Stimulated activated CD4-positive, alpha-beta T cell treated with anti-CD3 and anti-CD28 coated beads, Interleukin-15, amount 100 ng/mL, for 24 hours (primary cell): ENCODE data around the gene VPS26C.
"Not testable (repeated sequence)": the region's sequence is repeated elsewhere in the genome, so short reads cannot be mapped to it uniquely, and the experiment has no call there.

Source experiments
- DNase-seq: peaks from one replicate; pipeline ENCODE4 v3.0.0-alpha.2; 2020

Gene VPS26C

DNA sequence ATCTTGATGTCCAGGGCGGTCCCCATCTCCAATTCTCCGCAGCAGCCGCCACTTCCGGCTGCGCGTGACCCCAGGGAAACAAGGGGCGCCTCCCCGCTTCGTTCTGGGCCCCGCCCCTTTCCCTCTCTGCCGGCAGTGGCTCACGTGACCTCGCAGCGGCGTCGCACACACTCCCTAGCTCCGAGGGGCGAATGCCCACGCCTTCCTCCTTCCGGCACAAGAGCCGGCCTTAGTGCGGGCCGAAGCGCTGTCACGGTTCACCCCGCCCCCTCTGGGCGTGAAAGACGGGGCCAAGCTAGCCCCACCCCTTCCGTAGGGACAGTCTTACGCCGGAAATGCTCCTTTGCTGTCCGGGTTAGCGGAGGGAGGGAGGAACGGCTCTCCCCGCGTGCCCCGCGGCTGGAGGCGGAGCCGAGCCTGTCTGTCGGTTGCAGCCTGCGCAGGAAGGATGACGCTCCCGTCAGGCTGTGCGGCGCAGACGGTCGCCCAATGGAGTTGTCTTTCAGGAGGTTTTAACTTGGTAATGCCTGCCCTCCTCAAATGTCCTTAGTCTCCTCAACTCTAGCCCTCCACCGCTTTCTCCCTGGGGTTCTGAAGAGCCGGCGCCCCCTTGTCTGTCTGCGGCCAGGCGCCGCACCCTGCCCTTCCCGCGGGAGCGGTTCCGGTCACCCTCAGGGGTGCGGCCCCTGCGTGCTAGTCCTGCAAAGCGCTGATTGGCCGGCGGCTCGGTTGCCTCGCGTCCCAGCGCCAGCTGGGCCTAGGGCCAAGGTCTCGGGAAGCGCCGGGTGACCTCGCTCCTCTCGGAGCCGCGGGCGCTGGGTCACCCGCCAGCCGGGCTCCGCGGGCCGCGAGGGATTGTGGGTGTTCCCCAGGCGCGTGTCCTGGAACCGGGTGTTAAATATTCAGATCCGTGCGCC is at the start of gene VPS26C:
Gene VPS26C (minus strand): TSS at position 66 of the 917 bp plus-strand sequence. CDS start 40 bp downstream, at position 26.
- DNase-seq: peak; percentile 99

DNA sequence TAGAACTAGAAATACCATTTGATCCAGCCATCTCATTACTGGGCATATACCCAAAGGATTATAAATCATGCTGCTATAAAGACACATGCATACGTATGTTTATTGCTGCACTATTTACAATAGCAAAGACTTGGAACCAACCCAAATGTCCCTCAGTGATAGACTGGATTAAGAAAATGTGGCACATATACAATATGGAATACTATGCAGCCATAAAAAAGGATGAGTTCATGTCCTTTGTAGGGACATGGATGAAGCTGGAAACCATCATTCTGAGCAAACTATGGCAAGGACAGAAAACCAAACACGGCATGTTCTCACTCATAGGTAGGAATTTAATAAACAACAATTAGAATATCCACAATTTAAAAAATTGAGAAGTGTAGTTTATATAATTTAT is 48.9 kb upstream of the VPS26C start:
- not testable (repeated sequence) for DNase-seq

DNA sequence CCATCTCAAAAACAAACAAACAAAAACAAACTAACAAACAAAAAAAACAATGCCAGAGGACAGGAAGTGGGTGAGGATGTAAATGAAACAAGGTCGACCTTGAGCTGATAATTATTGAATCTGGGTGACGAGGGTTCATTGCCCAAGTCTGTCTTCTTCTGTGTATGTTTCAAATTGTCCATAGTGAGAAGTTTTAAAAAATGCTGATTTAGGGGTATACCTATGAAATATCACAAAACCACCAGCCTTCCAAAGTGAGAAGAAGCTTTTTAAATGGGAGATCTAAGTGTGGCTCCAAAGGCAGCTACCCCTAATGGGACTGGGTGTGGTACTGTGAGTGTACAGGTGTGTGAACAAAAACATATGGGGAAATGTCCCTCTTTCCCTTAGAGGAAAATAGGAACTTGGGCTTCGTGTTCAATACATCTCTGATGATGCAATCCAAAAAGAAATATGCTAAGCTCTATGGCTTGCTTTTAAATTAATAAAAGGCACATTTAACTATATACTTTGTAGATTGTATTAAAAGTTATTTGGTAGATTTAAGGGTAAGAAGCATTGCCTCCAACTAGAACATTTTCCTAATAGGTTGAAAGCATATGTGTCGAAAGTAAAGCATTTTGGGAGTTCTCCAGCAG is 33.1 kb upstream of the VPS26C start:
- DNase-seq: no peak

DNA sequence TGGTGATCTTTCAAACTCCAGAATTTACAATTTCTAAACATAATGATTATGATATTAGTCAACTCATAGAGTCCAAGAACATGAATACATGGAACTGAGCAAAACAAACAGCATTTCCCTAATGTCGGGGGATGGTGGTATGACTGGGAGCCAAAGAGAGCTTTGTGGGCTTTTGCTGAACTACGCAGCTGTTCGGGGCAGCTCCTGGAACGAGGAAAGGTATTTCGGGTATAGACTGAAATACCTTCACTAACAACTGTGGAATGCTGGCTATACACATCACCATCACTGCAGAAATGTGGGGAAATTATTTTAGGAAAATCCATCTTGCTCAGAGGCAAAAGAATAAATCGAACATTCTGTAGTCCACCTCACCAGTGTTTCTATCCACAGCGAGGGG is 30.2 kb upstream of the VPS26C start:
- DNase-seq: no peak

DNA sequence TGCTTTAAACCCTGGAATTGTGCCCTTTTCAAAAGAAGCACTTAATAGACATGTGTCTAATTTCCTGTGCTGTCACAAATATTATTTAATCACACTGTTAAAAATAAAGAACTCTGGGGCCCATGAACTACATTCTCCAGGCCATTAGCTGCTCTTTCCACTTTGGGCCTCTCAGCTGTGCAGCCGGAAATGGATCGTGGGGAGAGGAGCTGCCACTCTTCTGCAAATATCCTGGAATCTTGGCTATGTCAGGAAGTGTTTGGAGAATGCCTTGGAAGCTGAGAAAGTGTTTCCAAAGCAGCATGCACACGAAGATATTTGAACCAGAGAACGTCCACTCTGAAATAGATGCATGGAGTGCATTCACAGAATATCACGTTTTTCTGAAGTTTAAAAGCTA is 27.5 kb upstream of the VPS26C start:
- no peak for DNase-seq

GRCh38 chr21:37292941-37293340 is 25.8 kb upstream of the VPS26C start:
- no peak for DNase-seq

DNA sequence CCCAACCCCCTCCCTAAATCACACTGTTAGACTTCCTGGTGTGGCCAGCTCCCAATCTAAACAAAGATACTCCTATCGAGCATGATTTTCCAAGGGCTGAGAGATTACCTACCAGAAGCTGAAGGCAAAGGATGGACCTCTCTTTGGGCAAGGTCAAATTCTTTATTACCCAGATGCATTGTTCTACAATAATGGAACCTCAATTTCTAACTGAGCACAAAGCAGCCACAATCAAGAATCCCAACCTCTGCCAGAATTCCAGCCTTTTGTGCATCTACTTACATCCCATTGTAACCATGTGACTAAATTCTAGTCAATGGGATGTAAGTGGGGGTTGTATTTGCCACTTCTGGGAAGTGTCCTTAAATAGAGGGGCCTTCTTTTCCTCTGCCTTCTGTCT is 24.9 kb upstream of the VPS26C start:
- no peak for DNase-seq

DNA sequence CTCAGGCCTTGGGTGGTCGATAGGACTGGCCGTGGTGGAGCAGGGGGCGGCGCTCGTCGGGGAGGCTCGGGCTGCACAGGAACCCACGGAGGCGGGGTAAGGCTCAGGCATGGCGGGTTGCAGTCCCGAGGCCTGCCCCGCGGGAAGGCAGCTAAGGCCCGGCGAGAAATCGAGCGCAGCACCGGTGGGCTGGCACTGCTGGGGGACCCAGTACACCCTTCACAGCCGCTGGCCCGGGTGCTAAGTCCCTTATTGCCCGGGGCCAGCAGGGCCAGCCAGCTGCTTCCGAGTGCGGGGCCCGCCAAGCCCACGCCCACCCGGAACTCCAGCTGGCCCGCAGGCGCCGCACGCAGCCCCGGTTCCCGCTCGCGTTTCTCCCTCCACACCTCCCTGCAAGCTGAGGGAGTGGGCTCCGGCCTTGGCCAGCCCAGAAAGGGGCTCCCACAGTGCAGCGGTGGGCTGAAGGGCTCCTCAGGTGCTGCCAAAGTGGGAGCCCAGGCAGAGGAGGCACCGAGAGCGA is 16.1 kb upstream of the VPS26C start:
- not testable (repeated sequence) for DNase-seq

DNA sequence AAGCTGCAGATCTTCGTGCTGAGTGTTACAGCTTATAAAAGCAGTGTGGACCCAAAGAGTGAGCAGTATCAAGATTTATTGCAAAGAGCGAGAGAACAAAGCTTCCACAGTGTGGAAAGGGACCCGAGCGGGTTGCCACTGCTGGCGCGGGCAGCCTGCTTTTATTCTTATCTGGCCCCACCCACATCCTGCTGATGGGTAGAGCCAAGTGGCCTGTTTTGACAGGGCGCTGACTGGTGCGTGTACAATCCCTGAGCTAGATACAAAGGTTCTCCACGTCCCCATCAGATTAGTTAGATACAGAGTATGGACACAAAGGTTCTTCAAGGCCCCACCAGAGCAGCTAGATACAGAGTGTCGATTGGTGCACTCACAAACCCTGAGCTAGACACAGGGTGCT is 15.5 kb upstream of the VPS26C start:
- peak; percentile 12 for DNase-seq

- DNase-seq: peak; percentile 18
Observed at GRCh38 chr21:37281993-37282392, 14.9 kb upstream of the VPS26C start.

- DNase-seq: no peak
Observed at GRCh38 chr21:37281579-37281978, 14.4 kb upstream of the VPS26C start.

DNA sequence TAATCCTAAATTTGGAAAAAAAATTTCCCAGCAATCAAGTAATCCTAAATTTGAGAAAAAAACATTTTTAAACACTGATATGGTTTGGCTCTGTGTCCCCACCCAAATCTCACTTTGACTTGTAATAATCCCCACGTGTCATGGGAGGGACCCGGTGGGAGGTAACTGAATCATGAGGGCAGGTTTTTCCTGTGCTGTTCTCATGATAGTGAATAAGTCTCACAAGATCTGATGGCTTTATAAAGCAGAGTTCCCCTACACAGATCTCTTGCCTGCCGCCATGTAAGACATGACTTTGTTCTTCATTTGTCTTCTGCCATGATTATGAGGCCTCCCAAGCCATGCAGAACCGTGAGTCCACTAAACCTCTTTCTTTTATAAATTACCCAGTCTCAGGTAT is 12.1 kb upstream of the VPS26C start:
- DNase-seq: not testable (repeated sequence)

- no peak for DNase-seq
Observed at GRCh38 chr21:37278199-37278598, 11.1 kb upstream of the VPS26C start.

- no peak for DNase-seq
Observed at GRCh38 chr21:37276377-37276776, 9.2 kb upstream of the VPS26C start.

- no peak for DNase-seq
Observed at GRCh38 chr21:37273911-37274690, 7.0 kb upstream of the VPS26C start.

DNA sequence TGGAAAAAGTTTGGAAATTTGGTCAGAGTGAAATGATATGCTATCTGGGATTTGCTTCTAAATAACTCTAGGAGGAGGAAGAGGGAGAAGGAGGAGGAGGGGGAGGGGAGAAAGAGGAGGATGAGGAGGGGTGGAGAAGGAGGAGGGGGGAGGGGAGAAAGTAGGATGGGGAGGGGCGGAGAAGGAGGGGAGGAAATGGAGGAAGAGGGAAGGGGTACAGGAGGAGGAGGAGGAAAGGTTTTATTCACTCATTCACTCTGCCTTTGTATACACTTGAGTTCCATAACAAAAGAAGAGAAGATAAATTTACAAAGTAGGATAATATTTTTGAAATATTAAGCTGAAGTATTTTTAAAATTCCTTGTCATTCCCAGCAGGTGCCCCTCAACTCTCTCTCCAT is 6.3 kb upstream of the VPS26C start:
- no peak for DNase-seq

DNA sequence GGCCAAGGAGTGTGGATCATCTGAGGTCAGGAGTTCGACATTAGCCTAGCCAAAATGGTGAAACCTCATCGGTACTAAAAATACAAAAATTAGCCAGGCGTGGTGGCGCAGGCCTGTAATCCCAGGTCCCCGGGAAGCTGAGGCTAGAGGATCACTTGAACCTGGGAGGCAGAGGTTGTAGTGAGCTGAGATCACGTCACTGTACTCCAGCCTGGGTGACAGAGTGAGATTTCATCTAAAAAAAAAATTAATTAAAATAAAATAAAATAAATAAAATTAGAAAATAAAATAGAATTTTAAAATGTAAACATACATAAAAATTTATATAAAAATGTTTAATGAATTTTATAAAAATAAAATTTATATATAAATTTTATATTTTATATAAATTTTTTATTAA is 5.8 kb upstream of the VPS26C start:
- no peak for DNase-seq

GRCh38 chr21:37270576-37271365 is 3.6 kb upstream of the VPS26C start:
- DNase-seq: no peak

DNA sequence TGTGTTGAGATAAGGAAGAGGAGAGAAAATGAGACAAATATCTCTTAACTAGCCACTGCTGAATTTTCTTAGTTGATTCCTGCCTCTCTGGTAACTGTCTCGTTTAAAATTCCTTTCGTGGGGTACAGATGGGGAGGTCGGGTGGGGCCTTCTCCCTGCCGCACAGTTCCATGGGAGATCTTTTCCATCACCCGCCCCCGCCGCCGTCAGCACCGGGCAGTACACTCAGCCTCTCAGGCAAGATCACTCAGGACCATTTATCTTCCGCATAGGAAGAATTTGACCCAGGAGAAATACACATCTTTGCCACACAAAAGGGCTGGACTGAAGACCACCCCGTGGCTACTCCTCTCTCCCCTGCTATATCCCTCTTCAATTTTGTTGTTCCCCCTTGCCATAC is 2.3 kb upstream of the VPS26C start:
- no peak for DNase-seq

- no peak for DNase-seq
Observed at GRCh38 chr21:37268186-37268503, 1.0 kb upstream of the VPS26C start.

GRCh38 chr21:37266515-37267221 is 466 bp downstream of the VPS26C start:
- DNase-seq: no peak

DNA sequence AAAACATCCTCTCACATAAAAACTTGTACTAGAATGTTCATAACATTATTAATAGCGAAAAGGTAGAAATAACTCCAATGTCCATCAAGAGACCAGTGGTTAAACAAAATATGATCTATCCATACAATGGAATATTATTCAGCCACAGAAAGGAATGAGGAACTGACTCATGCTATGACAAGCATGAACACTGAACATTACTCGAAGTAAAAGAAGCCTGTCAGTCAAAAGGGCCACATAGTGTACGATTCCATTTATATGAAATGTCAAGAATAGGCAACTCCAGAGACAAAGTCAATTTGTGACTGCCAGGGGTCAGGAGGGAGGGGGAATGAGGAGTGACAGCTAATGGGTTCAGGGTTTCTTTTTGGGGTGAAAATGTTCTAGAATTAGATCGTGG is 2.3 kb downstream of the VPS26C start:
- no peak for DNase-seq
